Activated T-cell treated with anti-CD3 and anti-CD28 coated beads, Interleukin-2, amount 50 U/mL, for 24 hours (primary cell): Measurements from ENCODE around the gene MXI1.

ENCODE experiments used
- DNase-seq: peaks from one replicate; pipeline ENCODE4 v3.0.0-alpha.2; 2020
- H3K27ac Mint-ChIP-seq: 2 replicates; pipeline ENCODE4 v1.8.0; 2020; ENCODE audit warnings: mild to moderate bottlenecking, mixed read lengths
- H3K27me3 Mint-ChIP-seq: 2 replicates; pipeline ENCODE4 v1.8.0; 2020; ENCODE audit warnings: mixed read lengths
- H3K36me3 Mint-ChIP-seq: 2 replicates; pipeline ENCODE4 v1.8.0; 2020; ENCODE audit warnings: low read depth, mixed read lengths
- H3K4me1 Mint-ChIP-seq: 2 replicates; pipeline ENCODE4 v1.8.0; 2020; ENCODE audit warnings: low read depth, mixed read lengths
- H3K4me3 Mint-ChIP-seq: 2 replicates; pipeline ENCODE4 v1.8.0; 2020; ENCODE audit warnings: mild to moderate bottlenecking, moderate library complexity, mixed read lengths
- H3K9me3 Mint-ChIP-seq: 2 replicates; pipeline ENCODE4 v1.8.0; 2020; ENCODE audit warnings: mixed read lengths

The MXI1 gene

GRCh38 chr10:110216240-110216639 lies 8.8 kb downstream of the MXI1 start:
- no peak overlapping the region for H3K27ac Mint-ChIP-seq
- no peak for DNase-seq

GRCh38 chr10:110216942-110217661 lies 9.7 kb downstream of the MXI1 start:
- H3K36me3 Mint-ChIP-seq = no peaks in the 10 kb centered on the region
- H3K4me3 Mint-ChIP-seq = no peak overlapping the region
- DNase-seq = no peak
- no peaks in the 10 kb centered on the region for H3K27me3 Mint-ChIP-seq
- no peak overlapping the region for H3K27ac Mint-ChIP-seq
- peaks cover 50% of the 10 kb centered on the region for H3K4me1 Mint-ChIP-seq
- no peaks in the 10 kb centered on the region for H3K9me3 Mint-ChIP-seq

More at GRCh38 chr10:110216240-110216639, 8.8 kb downstream of the MXI1 start:
- Mint-ChIP-seq H3K36me3 (no peaks in the 10 kb centered on the region), H3K9me3 (no peaks in the 10 kb centered on the region), H3K27me3 (no peaks in the 10 kb centered on the region), H3K4me3 (no peak overlapping the region), H3K4me1 (peaks cover 50% of the 10 kb centered on the region)

GRCh38 chr10:110217662-110218008 lies 10.2 kb downstream of the MXI1 start:
- H3K36me3 Mint-ChIP-seq = no peaks in the 10 kb centered on the region
- H3K4me3 Mint-ChIP-seq = no peak overlapping the region
- H3K4me1 Mint-ChIP-seq = peaks cover 50% of the 10 kb centered on the region
- H3K27me3 Mint-ChIP-seq = no peaks in the 10 kb centered on the region
- no peak for DNase-seq
- no peaks in the 10 kb centered on the region for H3K9me3 Mint-ChIP-seq
- no peak overlapping the region for H3K27ac Mint-ChIP-seq

- no peak for DNase-seq
- Mint-ChIP-seq H3K27ac (no peak overlapping the region), H3K4me1 (peaks cover 47% of the 10 kb centered on the region), H3K4me3 (no peak overlapping the region), H3K36me3 (no peaks in the 10 kb centered on the region), H3K27me3 (no peaks in the 10 kb centered on the region), H3K9me3 (no peaks in the 10 kb centered on the region)
These were observed 11.2 kb downstream of the MXI1 start for GRCh38 chr10:110218632-110219031.

GRCh38 chr10:110219884-110220283 lies 12.5 kb downstream of the MXI1 start:
- DNase-seq = no peak
- H3K27ac Mint-ChIP-seq = no peak overlapping the region
- no peaks in the 10 kb centered on the region for H3K36me3 Mint-ChIP-seq
- no peaks in the 10 kb centered on the region for H3K27me3 Mint-ChIP-seq
- H3K4me1 Mint-ChIP-seq = peaks cover 44% of the 10 kb centered on the region
- no peak overlapping the region for H3K4me3 Mint-ChIP-seq
- no peaks in the 10 kb centered on the region for H3K9me3 Mint-ChIP-seq

- H3K4me1 Mint-ChIP-seq = peaks cover 48% of the 10 kb centered on the region
- no peaks in the 10 kb centered on the region for H3K36me3 Mint-ChIP-seq
- no peak overlapping the region for H3K4me3 Mint-ChIP-seq
- H3K27ac Mint-ChIP-seq = no peak overlapping the region
- no peak for DNase-seq
- H3K9me3 Mint-ChIP-seq = no peaks in the 10 kb centered on the region
- H3K27me3 Mint-ChIP-seq = no peaks in the 10 kb centered on the region
These were observed 13.0 kb downstream of the MXI1 start for GRCh38 chr10:110220398-110220797.

- H3K9me3 Mint-ChIP-seq = no peaks in the 10 kb centered on the region
These were observed 13.8 kb downstream of the MXI1 start for GRCh38 chr10:110221044-110221720.

GRCh38 chr10:110221721-110222261 lies 14.4 kb downstream of the MXI1 start:
- Mint-ChIP-seq H3K4me1 (peaks cover 45% of the 10 kb centered on the region), H3K27ac (peak overlapping the region; percentile 87), H3K36me3 (peaks cover 2% of the 10 kb centered on the region), H3K4me3 (peak overlapping the region; percentile 72), H3K27me3 (no peaks in the 10 kb centered on the region), H3K9me3 (no peaks in the 10 kb centered on the region)
- peak; percentile 79 for DNase-seq

More at GRCh38 chr10:110221044-110221720, 13.8 kb downstream of the MXI1 start:
- Mint-ChIP-seq H3K4me3 (peak overlapping the region; percentile 72), H3K27me3 (no peaks in the 10 kb centered on the region), H3K27ac (peak overlapping the region; percentile 87), H3K4me1 (peaks cover 45% of the 10 kb centered on the region), H3K36me3 (peaks cover 2% of the 10 kb centered on the region)
- DNase-seq = no peak

- DNase-seq = no peak
- Mint-ChIP-seq H3K27me3 (no peaks in the 10 kb centered on the region), H3K36me3 (peaks cover 4% of the 10 kb centered on the region), H3K27ac (peak overlapping the region; percentile 87), H3K9me3 (no peaks in the 10 kb centered on the region), H3K4me3 (no peak overlapping the region), H3K4me1 (peaks cover 51% of the 10 kb centered on the region)
These were observed 15.4 kb downstream of the MXI1 start for GRCh38 chr10:110222641-110223297.

GRCh38 chr10:110223298-110223925 lies 16.0 kb downstream of the MXI1 start:
- DNase-seq = no peak
- peak overlapping the region; percentile 30 for H3K27ac Mint-ChIP-seq
- H3K9me3 Mint-ChIP-seq = no peaks in the 10 kb centered on the region
- peaks cover 52% of the 10 kb centered on the region for H3K4me1 Mint-ChIP-seq
- H3K4me3 Mint-ChIP-seq = no peak overlapping the region
- peaks cover 5% of the 10 kb centered on the region for H3K36me3 Mint-ChIP-seq
- H3K27me3 Mint-ChIP-seq = no peaks in the 10 kb centered on the region

GRCh38 chr10:110224992-110225391 lies 17.6 kb downstream of the MXI1 start:
- Mint-ChIP-seq H3K27me3 (no peaks in the 10 kb centered on the region), H3K9me3 (no peaks in the 10 kb centered on the region), H3K27ac (peak overlapping the region; percentile 89), H3K4me3 (peak overlapping the region; percentile 85), H3K4me1 (peaks cover 52% of the 10 kb centered on the region), H3K36me3 (peaks cover 18% of the 10 kb centered on the region)
- DNase-seq = no peak

GRCh38 chr10:110225441-110225755 lies 18.0 kb downstream of the MXI1 start:
- Mint-ChIP-seq H3K27ac (peak overlapping the region; percentile 89), H3K4me3 (peak overlapping the region; percentile 85), H3K27me3 (no peaks in the 10 kb centered on the region), H3K9me3 (no peaks in the 10 kb centered on the region), H3K36me3 (peaks cover 21% of the 10 kb centered on the region), H3K4me1 (peaks cover 52% of the 10 kb centered on the region)
- no peak for DNase-seq

- peak overlapping the region; percentile 99 for H3K27ac Mint-ChIP-seq
- peak; percentile 91 for DNase-seq
- peaks cover 21% of the 10 kb centered on the region for H3K36me3 Mint-ChIP-seq
- H3K27me3 Mint-ChIP-seq = no peaks in the 10 kb centered on the region
- H3K4me1 Mint-ChIP-seq = peaks cover 49% of the 10 kb centered on the region
- H3K4me3 Mint-ChIP-seq = peak overlapping the region; percentile 95
- H3K9me3 Mint-ChIP-seq = no peaks in the 10 kb centered on the region
These were observed 18.5 kb downstream of the MXI1 start for GRCh38 chr10:110225756-110226542.

- Mint-ChIP-seq H3K27me3 (no peaks in the 10 kb centered on the region), H3K9me3 (no peaks in the 10 kb centered on the region), H3K4me3 (peak overlapping the region; percentile 95), H3K36me3 (peaks cover 21% of the 10 kb centered on the region), H3K27ac (peak overlapping the region; percentile 99), H3K4me1 (peaks cover 43% of the 10 kb centered on the region)
- peak; percentile 89 for DNase-seq
These were observed 19.1 kb downstream of the MXI1 start for GRCh38 chr10:110226543-110226925.
